Measurements from ENCODE around the gene KCNMA1.

KCNMA1 gene

GRCh38 chr10:77024461-77024860, 613.1 kb downstream of the KCNMA1 start:
- DNase-seq = no peak

GRCh38 chr10:77023396-77023795, 614.2 kb downstream of the KCNMA1 start:
- no peak for DNase-seq

- DNase-seq = no peak
Measured at GRCh38 chr10:77022671-77023070, 614.9 kb downstream of the KCNMA1 start.

GRCh38 chr10:77021966-77022490, 615.6 kb downstream of the KCNMA1 start:
- no peak for DNase-seq

- no peak for DNase-seq
Measured at GRCh38 chr10:77020426-77021040, 617.1 kb downstream of the KCNMA1 start.

GRCh38 chr10:77016855-77017254, 620.8 kb downstream of the KCNMA1 start:
- no peak for DNase-seq

- DNase-seq = no peak
Measured at GRCh38 chr10:77016278-77016815, 621.3 kb downstream of the KCNMA1 start.

GRCh38 chr10:77015360-77015759, 622.2 kb downstream of the KCNMA1 start:
- no peak for DNase-seq

- no peak for DNase-seq
Measured at GRCh38 chr10:77012812-77013500, 624.7 kb downstream of the KCNMA1 start.

GRCh38 chr10:77011874-77012811, 625.5 kb downstream of the KCNMA1 start:
- DNase-seq = no peak

GRCh38 chr10:77010430-77010829, 627.2 kb downstream of the KCNMA1 start:
- no peak for DNase-seq

- no peak for DNase-seq
Measured at GRCh38 chr10:77007834-77008233, 629.8 kb downstream of the KCNMA1 start.

GRCh38 chr10:77006836-77007511, 630.6 kb downstream of the KCNMA1 start:
- DNase-seq = no peak

GRCh38 chr10:77005871-77006270, 631.7 kb downstream of the KCNMA1 start:
- DNase-seq = no peak

- DNase-seq = no peak
Measured at GRCh38 chr10:77004917-77005564, 632.6 kb downstream of the KCNMA1 start.

- no peak for DNase-seq
Measured at GRCh38 chr10:77002872-77003271, 634.7 kb downstream of the KCNMA1 start.

- no peak for DNase-seq
Measured at GRCh38 chr10:77001206-77001605, 636.4 kb downstream of the KCNMA1 start.

- DNase-seq = no peak
Measured at GRCh38 chr10:76998451-76998850, 639.2 kb downstream of the KCNMA1 start.

- DNase-seq = no peak
Measured at GRCh38 chr10:76997631-76998030, 640.0 kb downstream of the KCNMA1 start.

- no peak for DNase-seq
Measured at GRCh38 chr10:76995023-76995422, 642.6 kb downstream of the KCNMA1 start.

GRCh38 chr10:76993213-76993612, 644.4 kb downstream of the KCNMA1 start:
- no peak for DNase-seq

GRCh38 chr10:76992467-76992866, 645.1 kb downstream of the KCNMA1 start:
- no peak for DNase-seq
